ENCODE data around the gene TAS1R2.

Gene TAS1R2

DNA sequence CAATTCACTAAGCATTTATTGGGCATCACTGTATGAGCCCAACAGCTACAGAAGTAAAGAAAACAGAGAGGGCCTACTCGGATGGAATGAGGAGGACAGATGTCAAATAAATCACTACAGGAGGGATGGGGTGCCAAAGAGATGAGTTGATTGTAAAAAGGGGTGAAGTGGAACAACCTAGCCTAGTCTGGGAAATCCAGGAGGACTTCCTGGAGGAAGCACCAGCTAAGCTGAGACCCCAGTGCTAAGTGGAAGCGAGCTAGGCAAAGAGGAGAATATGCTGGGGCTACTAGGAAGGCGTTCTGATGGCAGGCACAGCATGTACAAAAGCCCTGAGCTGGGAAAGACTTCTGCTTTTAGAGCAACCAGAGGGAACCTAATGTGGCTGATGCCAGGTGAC lies 42.1 kb downstream of the TAS1R2 start:
- no peak for DNase-seq (ENCODE audit: low read depth)
- no peak overlapping the region for H3K4me3 ChIP-seq (replicated peaks; ENCODE audit: low read depth, low read length)
- TF ChIP-seq, protein P1, sequence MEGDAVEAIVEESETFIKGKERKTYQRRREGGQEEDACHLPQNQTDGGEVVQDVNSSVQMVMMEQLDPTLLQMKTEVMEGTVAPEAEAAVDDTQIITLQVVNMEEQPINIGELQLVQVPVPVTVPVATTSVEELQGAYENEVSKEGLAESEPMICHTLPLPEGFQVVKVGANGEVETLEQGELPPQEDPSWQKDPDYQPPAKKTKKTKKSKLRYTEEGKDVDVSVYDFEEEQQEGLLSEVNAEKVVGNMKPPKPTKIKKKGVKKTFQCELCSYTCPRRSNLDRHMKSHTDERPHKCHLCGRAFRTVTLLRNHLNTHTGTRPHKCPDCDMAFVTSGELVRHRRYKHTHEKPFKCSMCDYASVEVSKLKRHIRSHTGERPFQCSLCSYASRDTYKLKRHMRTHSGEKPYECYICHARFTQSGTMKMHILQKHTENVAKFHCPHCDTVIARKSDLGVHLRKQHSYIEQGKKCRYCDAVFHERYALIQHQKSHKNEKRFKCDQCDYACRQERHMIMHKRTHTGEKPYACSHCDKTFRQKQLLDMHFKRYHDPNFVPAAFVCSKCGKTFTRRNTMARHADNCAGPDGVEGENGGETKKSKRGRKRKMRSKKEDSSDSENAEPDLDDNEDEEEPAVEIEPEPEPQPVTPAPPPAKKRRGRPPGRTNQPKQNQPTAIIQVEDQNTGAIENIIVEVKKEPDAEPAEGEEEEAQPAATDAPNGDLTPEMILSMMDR (IDR thresholded peaks at IDR 0.05; ENCODE audit: low read length, missing control alignments), result no peak

- TF ChIP-seq, protein P1 (IDR thresholded peaks at IDR 0.05; ENCODE audit: low read length, missing control alignments), result no peak
- DNase-seq (ENCODE audit: low read depth), result peak; percentile 2
- H3K4me3 ChIP-seq (replicated peaks; ENCODE audit: low read depth, low read length), result no peak overlapping the region
Measured at GRCh38 chr1:18816808-18817207, 42.7 kb downstream of the TAS1R2 start.

DNA sequence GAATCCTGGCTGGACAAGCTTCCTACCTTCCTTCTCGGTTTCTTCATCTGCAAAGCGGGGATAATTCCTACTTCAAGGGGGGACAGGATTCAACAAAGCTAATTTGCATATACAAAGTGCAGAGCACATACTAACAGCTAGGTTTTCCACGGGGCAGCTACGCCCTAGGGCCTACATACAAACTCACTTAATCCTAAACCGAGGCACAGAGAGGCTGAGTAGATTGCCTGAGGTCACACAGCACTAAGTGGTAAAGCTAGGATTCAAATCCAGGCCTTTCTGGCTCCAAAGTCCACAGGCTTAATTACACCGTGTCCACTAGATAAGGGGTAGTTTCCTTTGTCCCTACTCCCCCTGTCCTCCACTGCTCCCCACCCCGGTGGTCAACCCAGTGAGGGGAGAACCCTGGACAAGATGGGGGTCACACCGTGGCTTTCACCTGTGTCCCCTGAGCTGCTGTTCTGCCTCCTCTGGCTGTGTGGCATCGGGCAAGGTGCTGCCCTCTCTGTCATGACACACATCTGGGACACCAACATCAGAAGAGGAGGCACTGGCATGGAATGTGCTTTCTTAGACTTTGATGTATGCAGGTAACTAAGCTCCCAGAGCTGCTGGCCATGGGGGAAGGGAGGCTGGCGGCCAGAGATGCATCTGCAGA lies 44.5 kb downstream of the TAS1R2 start:
- no peak overlapping the region for H3K4me3 ChIP-seq (replicated peaks; ENCODE audit: low read depth, low read length)
- TF ChIP-seq, protein P1 (IDR thresholded peaks at IDR 0.05; ENCODE audit: low read length, missing control alignments), result no peak
- DNase-seq (ENCODE audit: low read depth), result no peak

- TF ChIP-seq, protein P1 (IDR thresholded peaks at IDR 0.05; ENCODE audit: low read length, missing control alignments), result no peak
- no peak overlapping the region for H3K4me3 ChIP-seq (replicated peaks; ENCODE audit: low read depth, low read length)
- DNase-seq (ENCODE audit: low read depth), result no peak
Measured at GRCh38 chr1:18814425-18814824, 45.0 kb downstream of the TAS1R2 start.

DNA sequence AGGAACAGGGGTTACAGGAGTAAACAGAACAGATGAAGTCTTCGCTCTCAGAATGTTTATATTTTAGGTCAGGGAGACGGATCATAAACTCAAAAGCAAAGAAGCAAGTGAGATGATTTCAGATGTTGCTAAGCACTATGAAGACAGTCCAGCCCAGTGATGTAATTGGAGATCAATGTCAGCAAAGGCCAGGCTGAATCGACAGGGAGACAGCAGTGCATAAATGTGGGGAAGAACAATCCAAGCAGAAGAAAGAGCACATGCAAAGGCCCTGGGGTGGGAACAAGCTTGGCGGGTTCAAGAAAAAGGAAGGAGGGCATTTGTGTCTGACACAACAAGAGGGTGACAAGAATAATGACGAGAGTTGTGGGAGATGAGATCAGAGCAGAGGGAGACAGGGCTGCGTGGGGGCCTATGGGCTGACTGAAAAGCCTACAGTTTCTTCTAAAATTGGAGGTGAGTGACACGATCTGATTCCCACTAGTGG lies 47.0 kb downstream of the TAS1R2 start:
- H3K4me3 ChIP-seq (replicated peaks; ENCODE audit: low read depth, low read length), result no peak overlapping the region
- no peak for DNase-seq (ENCODE audit: low read depth)
- TF ChIP-seq, protein P1 (IDR thresholded peaks at IDR 0.05; ENCODE audit: low read length, missing control alignments), result no peak

- TF ChIP-seq, protein P1 (IDR thresholded peaks at IDR 0.05; ENCODE audit: low read length, missing control alignments), result no peak
- no peak overlapping the region for H3K4me3 ChIP-seq (replicated peaks; ENCODE audit: low read depth, low read length)
- no peak for DNase-seq (ENCODE audit: low read depth)
Measured at GRCh38 chr1:18811733-18812452, 47.6 kb downstream of the TAS1R2 start.
